GM23338 (cell line): ENCODE data around the gene POMT2. TPM values are rescaled to one million over a fixed set of nuclear protein-coding genes. Genes with fewer than 3 reads are reported as not detected.

ENCODE experiments used
- ATAC-seq: fragments of 200-7000 bp; cut with Tn5 transposase; 3 replicates; pipeline ENCODE4 v1.9.1; 2020
- DNase-seq: peaks from one replicate; pipeline ENCODE4 v3.0.0-alpha.2; 2015; ENCODE audit warnings: low spot score
- H2AFZ ChIP-seq: fragments of 200-600 bp; sonication (generic); 2 replicates; pipeline ENCODE4 v1.8.0; 2016; ENCODE audit warnings: antibody characterized with exemption, mild to moderate bottlenecking, moderate library complexity
- H3F3A ChIP-seq: fragments of 200-600 bp; sonication (generic); replicated peaks from 2 replicates; pipeline ENCODE4 v1.8.0; 2017; ENCODE audit warnings: antibody characterized with exemption, mixed run types, low read depth
- H3K27ac ChIP-seq: fragments of 200-600 bp; sonication (generic); 2 replicates; pipeline ENCODE4 v1.6.1; 2016; ENCODE audit warnings: low read depth
- H3K27me3 ChIP-seq: fragments of 200-600 bp; sonication (generic); 2 replicates; pipeline ENCODE4 v1.8.0; 2016; ENCODE audit warnings: mild to moderate bottlenecking, mixed run types, moderate library complexity; ENCODE audit not compliant: insufficient read depth
- H3K36me3 ChIP-seq: fragments of 200-600 bp; sonication (generic); 2 replicates; pipeline ENCODE4 v1.8.0; 2016; ENCODE audit warnings: mild to moderate bottlenecking; ENCODE audit not compliant: insufficient read depth
- H3K4me1 ChIP-seq: fragments of 200-600 bp; sonication (generic); 2 replicates; pipeline ENCODE4 v1.8.0; 2016; ENCODE audit warnings: mild to moderate bottlenecking, moderate library complexity; ENCODE audit not compliant: insufficient read depth
- H3K4me2 ChIP-seq: fragments of 200-600 bp; sonication (generic); 2 replicates; pipeline ENCODE4 v1.7.1; 2017; ENCODE audit warnings: mixed run types
- H3K4me3 ChIP-seq: fragments of 200-600 bp; sonication (generic); 2 replicates; pipeline ENCODE4 v1.6.1; 2016; ENCODE audit warnings: mixed run types
- H3K79me2 ChIP-seq: fragments of 200-600 bp; sonication (generic); replicated peaks from 2 replicates; pipeline ENCODE4 v1.8.0; 2017; ENCODE audit warnings: mild to moderate bottlenecking; ENCODE audit not compliant: insufficient read depth
- H3K9me2 ChIP-seq: fragments of 200-600 bp; sonication (generic); 2 replicates; pipeline ENCODE4 v1.8.0; 2017; ENCODE audit not compliant: insufficient read depth
- H4K20me1 ChIP-seq: fragments of 200-600 bp; sonication (generic); replicated peaks from 2 replicates; pipeline ENCODE4 v1.8.0; 2017; ENCODE audit warnings: mild to moderate bottlenecking; ENCODE audit not compliant: insufficient read depth
- H3K27ac Mint-ChIP-seq: 2 replicates; pipeline ENCODE4 v1.8.0; 2020; ENCODE audit warnings: inconsistent platforms, mild to moderate bottlenecking, moderate library complexity, mixed read lengths
- H3K27me3 Mint-ChIP-seq: 3 replicates; pipeline ENCODE4 v1.8.0; 2022; ENCODE audit warnings: low read depth, mild to moderate bottlenecking, moderate library complexity, mixed read lengths, inconsistent platforms; ENCODE audit not compliant: insufficient read depth, poor library complexity
- H3K36me3 Mint-ChIP-seq: 3 replicates; pipeline ENCODE4 v1.8.0; 2021; ENCODE audit warnings: low read depth, mild to moderate bottlenecking, inconsistent platforms, moderate library complexity, mixed read lengths
- H3K4me1 Mint-ChIP-seq: 3 replicates; pipeline ENCODE4 v1.8.0; 2020; ENCODE audit warnings: mild to moderate bottlenecking, inconsistent platforms, mixed read lengths
- H3K4me3 Mint-ChIP-seq: 3 replicates; pipeline ENCODE4 v1.8.0; 2021; ENCODE audit warnings: moderate library complexity, mild to moderate bottlenecking, inconsistent platforms, mixed read lengths
- H3K9me3 Mint-ChIP-seq: 3 replicates; pipeline ENCODE4 v1.8.0; 2020; ENCODE audit warnings: moderate library complexity, mild to moderate bottlenecking, inconsistent platforms, mixed read lengths
- CREB1 ChIP-seq: fragments of 250-450 bp; sonication (Bioruptor Pico); IDR thresholded peaks from 2 replicates; pipeline ENCODE4 v1.5.0; 2020; ENCODE audit warnings: low read depth, mild to moderate bottlenecking, moderate library complexity
- CTCF ChIP-seq, 2 experiments: fragments of 200-600 bp in 1 of 2; sonication (generic) in 1 of 2; conservative IDR thresholded peaks; 2 replicates each; pipeline versions ENCODE4 v1.5.1 to v1.6.1; 2016 to 2017; ENCODE audit warnings: antibody characterized with exemption in 2 of 2, low read depth in 2 of 2, mild to moderate bottlenecking in 2 of 2, moderate library complexity in 1 of 2
- ETS1 ChIP-seq: IDR thresholded peaks from 2 replicates; pipeline ENCODE4 v1.6.1; 2016; ENCODE audit warnings: antibody characterized with exemption
- EZH2 ChIP-seq: fragments of 200-600 bp; sonication (generic); IDR thresholded peaks from one replicate; pipeline ENCODE4 v1.8.0; 2017; ENCODE audit warnings: antibody characterized with exemption, mild to moderate bottlenecking, low read depth; ENCODE audit not compliant: unreplicated experiment
- EZH2phosphoT487 ChIP-seq: fragments of 200-600 bp; sonication (generic); IDR thresholded peaks from one replicate; pipeline ENCODE4 v1.8.1; 2018; ENCODE audit warnings: antibody characterized with exemption; ENCODE audit not compliant: unreplicated experiment
- JUNB ChIP-seq: IDR thresholded peaks from one replicate; pipeline ENCODE4 v1.6.1; 2016; ENCODE audit warnings: antibody characterized with exemption; ENCODE audit not compliant: unreplicated experiment
- NANOG ChIP-seq: IDR thresholded peaks from 2 replicates; pipeline ENCODE4 v1.6.1; 2016; ENCODE audit warnings: antibody characterized with exemption, borderline replicate concordance
- POLR2AphosphoS5 ChIP-seq: IDR thresholded peaks from 2 replicates; pipeline ENCODE4 v1.6.1; 2016; ENCODE audit warnings: antibody characterized with exemption, low read depth
- REST ChIP-seq: IDR thresholded peaks from one replicate; pipeline ENCODE4 v1.6.1; 2018; ENCODE audit warnings: antibody characterized with exemption; ENCODE audit not compliant: unreplicated experiment
- ZNF114 ChIP-seq: fragments of 250-450 bp; sonication (Bioruptor Pico); IDR thresholded peaks from 2 replicates; pipeline ENCODE4 v1.5.0; 2020; ENCODE audit warnings: mild to moderate bottlenecking, moderate library complexity
- ZNF462 ChIP-seq: fragments of 250-450 bp; sonication (Bioruptor Pico); IDR thresholded peaks from 2 replicates; pipeline ENCODE4 v1.5.0; 2020; ENCODE audit warnings: mild to moderate bottlenecking, moderate library complexity
- polyA plus RNA-seq: library from polyadenylated mRNA; unstranded; fragments of >200 nt; fragmentation: Nextera tagmentation; extraction: Ambion mirVana; gene quantifications from 2 replicates; pipeline ENCODE4 v1.2.1, GENCODE V29; 2016
- total RNA-seq: library from RNA; depleted of rRNA; stranded (reverse); fragments of >200 nt; shearing (Covaris generic); gene quantifications from 2 replicates; pipeline ENCODE4 v1.2.3, GENCODE V29; 2014

Gene POMT2
- total and polyA plus RNA-seq, 2 experiments from 2014 or later: 24.3 to 29.9 TPM

- H3K36me3 ChIP-seq: no peaks in the 10 kb centered on the region
- H3K9me2 ChIP-seq: no peaks in the 10 kb centered on the region
- no peaks in the 10 kb centered on the region for H3K9me3 Mint-ChIP-seq
- peaks cover 30% of the 10 kb centered on the region for H3K79me2 ChIP-seq
- H3K27ac Mint-ChIP-seq: no peak overlapping the region
- no peak overlapping the region for H2AFZ ChIP-seq
- ATAC-seq (no peak), DNase-seq (no peak)
- no peaks in the 10 kb centered on the region; the same call in 1 of the 3 replicates for H3K36me3 Mint-ChIP-seq
- no peaks in the 10 kb centered on the region for H3K27me3 ChIP-seq
- no peaks in the 10 kb centered on the region for H4K20me1 ChIP-seq
- H3K27me3 Mint-ChIP-seq: peaks cover 14% of the 10 kb centered on the region
- H3K4me3 Mint-ChIP-seq: peak overlapping the region; percentile 97
- H3K4me2 ChIP-seq: peak overlapping the region; percentile 93
- H3K4me1 ChIP-seq: peaks cover 23% of the 10 kb centered on the region
- peaks cover 50% of the 10 kb centered on the region for H3K4me1 Mint-ChIP-seq
- H3K4me3 ChIP-seq: peak overlapping the region; percentile 94
- H3F3A ChIP-seq: peaks cover 7% of the 10 kb centered on the region; the same call in 1 of the 2 replicates
- no peak overlapping the region for H3K27ac ChIP-seq
- no peak for TF ChIP-seq EZH2phosphoT487
- TF ChIP-seq CTCF (conservative IDR thresholded peaks at IDR 0.05; ENCODE audit: low read depth in 2 of 2): no peak
- TF ChIP-seq CREB1 (CRISPR knock-in tag): no peak
- TF ChIP-seq ZNF462: no peak
- no peak for TF ChIP-seq REST
- TF ChIP-seq ETS1: no peak
- no peak for TF ChIP-seq JUNB
- no peak for TF ChIP-seq EZH2
- no peak for TF ChIP-seq NANOG
- TF ChIP-seq ZNF114 (CRISPR knock-in tag): no peak
- TF ChIP-seq POLR2AphosphoS5: no peak
These were observed 1.7 kb upstream of the POMT2 start for GRCh38 chr14:77322250-77322902.
